Measurements from ENCODE around the gene DHX30.

DHX30 gene

GRCh38 chr3:47851888-47852603, 49.1 kb downstream of the DHX30 start:
- Histone ChIP-seq H3K4me1 (ENCODE audit: control insufficient read depth, insufficient read depth, low read length, poor library complexity, severe bottlenecking) (no peaks in the 10 kb centered on the region), H3K36me3 (ENCODE audit: control insufficient read depth, insufficient read depth, low read length) (peaks cover 74% of the 10 kb centered on the region), H3K27ac (ENCODE audit: insufficient read depth, low read length, poor library complexity, severe bottlenecking) (no peak overlapping the region)

GRCh38 chr3:47852604-47853602, 50.0 kb downstream of the DHX30 start:
- H3K9me3 ChIP-seq (ENCODE audit: control insufficient read depth, low read length), result no peaks in the 10 kb centered on the region
- H3K27ac ChIP-seq (ENCODE audit: insufficient read depth, low read length, poor library complexity, severe bottlenecking), result no peak overlapping the region
- no peaks in the 10 kb centered on the region for H3K27me3 ChIP-seq (replicated peaks; ENCODE audit: control insufficient read depth, insufficient read depth, low read length, poor library complexity, severe bottlenecking)
- H3K4me3 ChIP-seq (ENCODE audit: insufficient read depth, low read depth, low read length, poor library complexity, severe bottlenecking), result no peak overlapping the region
- DNase-seq, result no peak
- H3K4me1 ChIP-seq (ENCODE audit: control insufficient read depth, insufficient read depth, low read length, poor library complexity, severe bottlenecking), result no peaks in the 10 kb centered on the region
- H3K36me3 ChIP-seq (ENCODE audit: control insufficient read depth, insufficient read depth, low read length), result peaks cover 71% of the 10 kb centered on the region

More at GRCh38 chr3:47851888-47852603, 49.1 kb downstream of the DHX30 start:
- Histone ChIP-seq H3K9me3 (ENCODE audit: control insufficient read depth, low read length) (no peaks in the 10 kb centered on the region), H3K4me3 (ENCODE audit: insufficient read depth, low read depth, low read length, poor library complexity, severe bottlenecking) (no peak overlapping the region), H3K27me3 (replicated peaks; ENCODE audit: control insufficient read depth, insufficient read depth, low read length, poor library complexity, severe bottlenecking) (no peaks in the 10 kb centered on the region)
- DNase-seq, result no peak

- no peak overlapping the region for H3K4me3 ChIP-seq (ENCODE audit: insufficient read depth, low read depth, low read length, poor library complexity, severe bottlenecking)
- H3K36me3 ChIP-seq (ENCODE audit: control insufficient read depth, insufficient read depth, low read length), result peaks cover 58% of the 10 kb centered on the region
- no peak overlapping the region for H3K27ac ChIP-seq (ENCODE audit: insufficient read depth, low read length, poor library complexity, severe bottlenecking)
- no peaks in the 10 kb centered on the region for H3K4me1 ChIP-seq (ENCODE audit: control insufficient read depth, insufficient read depth, low read length, poor library complexity, severe bottlenecking)
- H3K27me3 ChIP-seq (replicated peaks; ENCODE audit: control insufficient read depth, insufficient read depth, low read length, poor library complexity, severe bottlenecking), result no peaks in the 10 kb centered on the region
- no peaks in the 10 kb centered on the region for H3K9me3 ChIP-seq (ENCODE audit: control insufficient read depth, low read length)
- DNase-seq, result no peak
Observed at GRCh38 chr3:47854267-47854666, 51.3 kb downstream of the DHX30 start.

DNA sequence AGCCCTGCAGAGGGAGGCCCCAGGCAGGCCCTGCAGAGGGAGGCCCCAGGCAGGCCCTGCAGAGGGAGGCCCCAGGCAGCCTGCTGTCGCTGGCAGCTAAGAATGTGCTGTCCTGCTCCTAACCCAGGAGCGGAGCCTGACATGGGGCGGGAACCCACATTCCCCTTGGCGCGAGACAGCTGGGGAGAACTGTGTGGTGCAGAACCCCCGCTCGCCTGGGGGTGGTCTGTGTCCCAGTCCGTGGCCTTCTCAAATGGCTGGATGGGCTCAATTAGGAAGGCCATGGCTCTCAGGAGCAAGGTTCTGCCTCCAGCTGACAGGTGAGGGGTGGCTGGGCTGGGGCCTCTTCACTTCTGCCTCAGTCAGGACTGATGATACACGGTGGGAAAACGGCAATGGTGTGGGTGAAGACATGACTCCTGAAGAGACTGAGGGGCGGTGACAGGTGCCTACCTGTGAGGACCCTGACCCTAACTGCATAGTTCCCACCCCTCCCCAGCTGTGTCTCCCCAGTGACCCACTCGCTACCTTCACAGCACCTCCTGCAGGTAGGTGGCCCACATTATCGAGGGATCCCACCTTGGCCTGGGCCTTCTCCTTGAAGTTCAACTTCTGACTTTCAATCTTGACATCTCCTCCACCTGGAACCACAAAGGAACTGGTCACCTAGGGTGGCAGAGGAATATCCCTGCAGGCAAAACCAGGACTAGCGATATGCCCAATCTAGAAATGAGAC, 52.0 kb downstream of the DHX30 start:
- DNase-seq, result no peak
- H3K4me3 ChIP-seq (ENCODE audit: insufficient read depth, low read depth, low read length, poor library complexity, severe bottlenecking), result no peak overlapping the region
- H3K27me3 ChIP-seq (replicated peaks; ENCODE audit: control insufficient read depth, insufficient read depth, low read length, poor library complexity, severe bottlenecking), result no peaks in the 10 kb centered on the region
- no peaks in the 10 kb centered on the region for H3K9me3 ChIP-seq (ENCODE audit: control insufficient read depth, low read length)
- H3K4me1 ChIP-seq (ENCODE audit: control insufficient read depth, insufficient read depth, low read length, poor library complexity, severe bottlenecking), result no peaks in the 10 kb centered on the region
- H3K36me3 ChIP-seq (ENCODE audit: control insufficient read depth, insufficient read depth, low read length), result peaks cover 52% of the 10 kb centered on the region
- no peak overlapping the region for H3K27ac ChIP-seq (ENCODE audit: insufficient read depth, low read length, poor library complexity, severe bottlenecking)

DNA sequence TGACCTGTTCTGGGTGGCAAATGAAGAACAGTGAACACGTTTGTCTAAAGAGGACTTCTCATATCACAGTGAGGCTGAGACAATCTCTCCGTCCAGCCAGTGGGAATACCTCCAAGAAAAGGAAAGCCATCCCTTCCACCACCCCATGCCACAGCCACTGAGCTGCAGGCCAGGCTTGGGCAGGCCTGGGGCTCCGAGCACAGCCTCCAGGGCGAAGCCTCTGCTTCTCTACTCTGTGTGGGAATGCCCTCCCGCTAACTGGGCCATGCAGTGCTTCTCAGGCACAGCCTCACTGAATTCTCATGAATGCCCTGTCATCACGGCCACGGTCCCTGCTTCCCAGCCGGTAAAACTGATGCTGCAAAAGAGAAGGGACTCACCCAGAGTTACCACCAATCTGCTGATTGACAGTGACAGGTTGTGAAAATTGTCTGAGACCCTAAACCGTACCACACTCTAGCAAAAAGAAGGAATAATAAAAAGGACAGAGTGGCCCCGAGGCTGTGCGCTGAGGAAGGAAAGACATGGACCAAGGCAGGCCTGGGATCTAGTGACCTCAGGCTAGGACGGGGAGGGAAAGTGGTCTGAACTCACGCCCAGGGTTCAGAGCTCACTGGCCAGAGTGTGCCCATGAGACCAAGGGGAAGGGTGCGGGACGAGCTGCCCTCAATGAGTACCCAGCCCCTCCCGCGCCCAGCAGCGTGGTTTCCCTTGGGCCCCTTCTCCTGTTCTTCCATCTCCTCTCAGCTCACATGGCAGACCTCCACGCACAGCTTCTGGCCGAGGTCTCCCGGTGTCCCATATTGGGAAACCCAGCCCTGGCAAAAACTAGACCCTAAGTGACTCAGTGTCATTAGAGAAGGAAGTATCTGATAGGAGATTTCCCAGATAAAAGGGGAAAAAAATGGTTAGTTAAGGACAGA, 52.8 kb downstream of the DHX30 start:
- no peak for DNase-seq
- no peaks in the 10 kb centered on the region for H3K9me3 ChIP-seq (ENCODE audit: control insufficient read depth, low read length)
- H3K27me3 ChIP-seq (replicated peaks; ENCODE audit: control insufficient read depth, insufficient read depth, low read length, poor library complexity, severe bottlenecking), result no peaks in the 10 kb centered on the region
- H3K4me1 ChIP-seq (ENCODE audit: control insufficient read depth, insufficient read depth, low read length, poor library complexity, severe bottlenecking), result no peaks in the 10 kb centered on the region
- H3K36me3 ChIP-seq (ENCODE audit: control insufficient read depth, insufficient read depth, low read length), result peaks cover 50% of the 10 kb centered on the region
- no peak overlapping the region for H3K4me3 ChIP-seq (ENCODE audit: insufficient read depth, low read depth, low read length, poor library complexity, severe bottlenecking)
- no peak overlapping the region for H3K27ac ChIP-seq (ENCODE audit: insufficient read depth, low read length, poor library complexity, severe bottlenecking)

DNA sequence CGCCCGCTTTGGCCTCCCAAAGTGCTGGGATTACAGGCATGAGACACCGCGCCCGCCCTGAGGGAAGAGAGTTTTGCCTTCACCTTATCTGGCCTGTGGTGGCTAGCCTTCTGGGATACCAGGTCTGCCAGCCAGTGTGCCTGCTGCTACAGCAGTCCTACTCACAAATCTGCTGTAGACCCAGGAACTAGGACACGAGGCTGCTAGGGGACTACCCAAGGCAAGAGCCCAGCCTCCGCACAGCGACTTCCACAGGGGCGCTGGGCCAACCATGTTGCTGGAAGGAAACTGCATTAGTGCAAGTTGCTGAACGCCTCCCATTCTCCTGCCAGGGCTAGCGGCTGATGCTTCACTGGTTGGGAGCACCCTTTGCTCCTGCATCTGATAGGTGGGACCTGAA, 53.7 kb downstream of the DHX30 start:
- no peaks in the 10 kb centered on the region for H3K27me3 ChIP-seq (replicated peaks; ENCODE audit: control insufficient read depth, insufficient read depth, low read length, poor library complexity, severe bottlenecking)
- H3K9me3 ChIP-seq (ENCODE audit: control insufficient read depth, low read length), result no peaks in the 10 kb centered on the region
- H3K4me3 ChIP-seq (ENCODE audit: insufficient read depth, low read depth, low read length, poor library complexity, severe bottlenecking), result no peak overlapping the region
- peaks cover 44% of the 10 kb centered on the region for H3K36me3 ChIP-seq (ENCODE audit: control insufficient read depth, insufficient read depth, low read length)
- DNase-seq, result no peak
- no peak overlapping the region for H3K27ac ChIP-seq (ENCODE audit: insufficient read depth, low read length, poor library complexity, severe bottlenecking)
- H3K4me1 ChIP-seq (ENCODE audit: control insufficient read depth, insufficient read depth, low read length, poor library complexity, severe bottlenecking), result no peaks in the 10 kb centered on the region

GRCh38 chr3:47857151-47857550, 54.2 kb downstream of the DHX30 start:
- no peak for DNase-seq
- no peak overlapping the region for H3K27ac ChIP-seq (ENCODE audit: insufficient read depth, low read length, poor library complexity, severe bottlenecking)
- H3K9me3 ChIP-seq (ENCODE audit: control insufficient read depth, low read length), result no peaks in the 10 kb centered on the region
- no peaks in the 10 kb centered on the region for H3K4me1 ChIP-seq (ENCODE audit: control insufficient read depth, insufficient read depth, low read length, poor library complexity, severe bottlenecking)
- H3K4me3 ChIP-seq (ENCODE audit: insufficient read depth, low read depth, low read length, poor library complexity, severe bottlenecking), result no peak overlapping the region
- H3K27me3 ChIP-seq (replicated peaks; ENCODE audit: control insufficient read depth, insufficient read depth, low read length, poor library complexity, severe bottlenecking), result no peaks in the 10 kb centered on the region
- H3K36me3 ChIP-seq (ENCODE audit: control insufficient read depth, insufficient read depth, low read length), result peaks cover 39% of the 10 kb centered on the region

DNA sequence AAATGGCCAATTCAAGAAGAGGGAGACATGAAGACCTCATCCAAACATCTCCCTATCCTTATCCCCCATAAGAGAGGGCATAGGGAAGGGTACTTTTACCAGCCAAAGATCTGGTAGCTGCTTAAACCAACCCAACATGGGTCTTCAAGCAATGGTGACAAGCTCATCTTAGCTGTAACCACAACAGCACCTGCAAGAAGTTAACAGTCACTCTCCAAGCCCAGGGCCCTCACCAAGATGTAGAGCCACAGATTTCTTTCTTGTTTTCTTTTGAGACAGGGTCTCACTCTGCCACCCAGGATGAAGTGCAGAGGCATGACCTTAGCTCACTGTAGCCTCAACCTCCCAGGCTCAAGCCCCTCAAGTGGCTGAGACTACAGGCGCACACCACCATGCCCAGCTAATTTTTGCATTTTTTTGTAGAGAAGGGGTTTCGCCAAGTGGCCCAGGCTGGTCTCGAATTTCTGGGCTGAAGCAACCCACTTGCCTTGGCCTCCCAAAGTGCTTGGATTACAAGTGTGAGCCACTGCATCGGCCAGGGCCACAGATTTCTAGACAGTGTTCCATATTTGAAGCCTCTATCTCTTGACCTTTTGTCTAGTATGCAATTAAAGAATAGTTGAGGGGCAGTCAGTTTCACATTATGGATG, 57.1 kb downstream of the DHX30 start:
- no peak overlapping the region for H3K27ac ChIP-seq (ENCODE audit: insufficient read depth, low read length, poor library complexity, severe bottlenecking)

More for the DNA sequence above, 57.1 kb downstream of the DHX30 start:
- DNase-seq, result no peak
- H3K9me3 ChIP-seq (ENCODE audit: control insufficient read depth, low read length), result no peaks in the 10 kb centered on the region
- H3K4me1 ChIP-seq (ENCODE audit: control insufficient read depth, insufficient read depth, low read length, poor library complexity, severe bottlenecking), result no peaks in the 10 kb centered on the region
- peaks cover 22% of the 10 kb centered on the region for H3K36me3 ChIP-seq (ENCODE audit: control insufficient read depth, insufficient read depth, low read length)
- no peaks in the 10 kb centered on the region for H3K27me3 ChIP-seq (replicated peaks; ENCODE audit: control insufficient read depth, insufficient read depth, low read length, poor library complexity, severe bottlenecking)
- no peak overlapping the region for H3K4me3 ChIP-seq (ENCODE audit: insufficient read depth, low read depth, low read length, poor library complexity, severe bottlenecking)
